ENCODE measurements around the gene SUGCT.

SUGCT gene

GRCh38 chr7:40700653-40701421, 566.0 kb downstream of the SUGCT start:
- DNase-seq, result no peak

GRCh38 chr7:40701836-40702551, 567.2 kb downstream of the SUGCT start:
- no peak for DNase-seq

- no peak for DNase-seq
These were observed 569.4 kb downstream of the SUGCT start for GRCh38 chr7:40704172-40704571.

- DNase-seq, result no peak
These were observed 572.0 kb downstream of the SUGCT start for GRCh38 chr7:40706829-40707228.

DNA sequence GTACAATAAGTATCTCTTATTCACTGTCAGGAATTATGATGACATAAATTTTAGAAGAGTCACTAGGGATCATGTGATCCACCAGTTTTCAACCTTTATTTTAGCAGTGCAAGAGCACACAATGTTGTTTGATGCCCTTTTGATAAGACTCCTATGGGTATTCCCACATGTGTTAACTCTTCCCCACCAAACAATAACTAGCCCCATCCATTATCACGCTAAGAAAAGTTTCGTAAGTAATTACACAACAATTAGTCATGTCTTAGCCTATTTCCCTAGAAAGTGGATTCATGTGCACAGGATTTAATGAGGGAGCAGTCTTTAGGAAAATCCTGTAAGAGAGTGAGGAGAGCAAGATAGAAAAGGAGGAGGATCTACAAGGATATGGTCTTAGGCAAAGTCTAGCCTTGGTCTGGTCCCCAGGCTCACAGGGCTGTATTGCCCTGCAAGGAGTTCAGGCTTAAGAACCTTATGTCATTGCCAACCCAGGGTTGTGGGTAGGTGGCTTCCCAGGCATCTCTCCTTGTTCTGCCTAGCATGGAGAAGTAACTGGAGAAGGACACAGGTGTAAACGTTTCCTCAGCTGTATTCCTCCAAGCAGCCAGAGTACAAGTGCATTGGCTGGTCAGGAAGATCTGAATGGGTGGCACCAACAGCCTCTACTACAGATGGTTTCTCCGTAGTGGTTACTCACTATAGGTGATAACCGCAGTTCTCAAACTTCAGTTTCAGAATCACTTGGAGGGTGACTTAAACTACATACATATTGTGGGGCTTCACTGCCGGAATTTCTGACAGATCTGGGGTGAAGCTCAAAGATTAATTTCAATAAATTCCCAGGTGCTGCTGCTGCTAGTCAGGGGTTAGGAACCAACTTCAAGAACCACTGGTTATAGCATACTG, 574.5 kb downstream of the SUGCT start:
- no peak for DNase-seq

DNA sequence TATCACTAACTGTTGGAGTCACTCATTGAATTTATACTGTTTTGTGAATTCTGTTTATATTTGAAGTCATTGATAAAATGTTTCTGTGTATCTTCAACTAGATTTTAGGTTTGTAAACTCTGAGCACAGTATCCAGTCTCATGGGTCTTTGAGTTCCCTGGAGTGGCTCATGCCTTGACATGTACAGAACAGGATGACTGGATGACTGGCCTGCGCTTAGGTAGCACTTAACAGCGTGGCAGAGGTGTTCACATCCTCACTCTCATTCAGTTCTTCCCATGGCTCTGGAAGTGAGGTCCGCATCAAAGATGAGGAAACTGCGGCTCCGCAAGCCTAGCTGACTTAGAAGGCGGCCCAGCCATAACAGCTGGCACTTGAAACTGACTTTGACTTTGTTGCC, 576.9 kb downstream of the SUGCT start:
- no peak for DNase-seq

DNA sequence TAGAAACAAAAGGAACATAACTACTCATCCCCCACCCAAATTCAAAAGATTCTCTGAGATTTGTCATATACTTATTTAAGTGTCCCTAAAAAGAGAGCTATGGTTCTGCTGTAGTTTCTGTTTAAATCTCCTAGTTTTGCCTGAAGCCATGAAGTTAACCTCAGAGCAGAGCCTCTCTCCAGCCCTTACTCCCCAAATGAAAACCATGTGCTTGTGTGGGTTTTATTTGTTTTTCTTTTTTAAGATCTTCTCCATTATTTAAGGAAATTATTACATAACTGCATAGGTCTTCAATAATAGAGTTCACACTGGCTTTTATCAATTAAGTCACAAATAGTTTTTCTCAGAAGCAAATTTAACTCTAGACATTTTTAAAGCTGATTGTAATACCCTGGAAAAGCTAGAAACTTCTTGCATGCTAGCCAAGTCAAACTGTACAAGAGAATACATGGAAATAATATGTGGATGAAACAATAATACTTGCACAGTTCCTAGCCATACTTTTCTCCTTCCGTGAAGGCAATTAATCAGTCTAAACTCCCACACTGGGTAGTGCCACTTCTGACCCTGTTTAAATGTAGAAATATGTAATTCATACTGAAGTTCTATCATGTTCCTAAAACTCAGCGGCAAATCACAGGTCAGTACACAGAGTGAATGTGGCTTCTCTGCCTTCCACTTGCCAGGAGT, 579.7 kb downstream of the SUGCT start:
- DNase-seq, result no peak

GRCh38 chr7:40715053-40715430, 580.2 kb downstream of the SUGCT start:
- DNase-seq, result no peak

DNA sequence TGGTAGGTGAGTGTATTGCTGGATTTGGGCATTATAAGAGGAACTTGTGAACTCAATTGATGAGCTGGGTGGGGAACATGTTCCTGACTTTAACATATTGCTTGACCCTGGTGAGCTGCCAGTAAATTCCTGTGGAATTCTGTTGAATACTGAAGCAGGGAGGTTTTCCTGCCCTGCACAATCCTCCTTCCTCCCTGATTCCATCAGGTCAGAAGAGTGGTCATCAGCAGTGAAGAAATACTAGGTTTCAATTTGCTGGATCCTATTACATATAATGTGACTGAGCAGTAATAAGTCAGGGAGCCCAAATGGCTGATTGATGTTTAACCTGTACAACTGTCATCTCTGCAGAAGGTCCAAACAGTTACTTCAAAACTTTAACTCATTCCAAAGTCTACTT, 581.2 kb downstream of the SUGCT start:
- DNase-seq, result no peak

GRCh38 chr7:40717242-40717641, 582.4 kb downstream of the SUGCT start:
- DNase-seq, result no peak

DNA sequence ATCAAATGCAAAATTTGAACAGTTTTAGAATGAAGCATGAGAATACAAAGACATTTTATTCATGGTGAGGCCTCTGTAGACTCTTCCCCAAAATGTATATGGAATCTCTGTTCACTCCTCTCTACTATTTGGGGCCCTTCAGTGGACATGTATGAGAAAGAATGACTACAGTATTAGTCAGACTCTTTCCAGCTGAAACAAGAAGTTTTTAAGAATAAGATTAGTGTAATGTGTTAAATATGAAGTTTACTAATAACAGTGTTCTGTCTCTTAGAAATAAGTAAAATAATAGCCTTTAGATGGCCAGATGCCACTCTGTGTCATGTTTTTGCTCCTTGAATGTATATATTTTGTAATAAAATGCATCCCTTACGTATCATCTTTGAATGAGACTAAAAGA, 585.6 kb downstream of the SUGCT start:
- no peak for DNase-seq

GRCh38 chr7:40721342-40721949, 586.6 kb downstream of the SUGCT start:
- no peak for DNase-seq

DNA sequence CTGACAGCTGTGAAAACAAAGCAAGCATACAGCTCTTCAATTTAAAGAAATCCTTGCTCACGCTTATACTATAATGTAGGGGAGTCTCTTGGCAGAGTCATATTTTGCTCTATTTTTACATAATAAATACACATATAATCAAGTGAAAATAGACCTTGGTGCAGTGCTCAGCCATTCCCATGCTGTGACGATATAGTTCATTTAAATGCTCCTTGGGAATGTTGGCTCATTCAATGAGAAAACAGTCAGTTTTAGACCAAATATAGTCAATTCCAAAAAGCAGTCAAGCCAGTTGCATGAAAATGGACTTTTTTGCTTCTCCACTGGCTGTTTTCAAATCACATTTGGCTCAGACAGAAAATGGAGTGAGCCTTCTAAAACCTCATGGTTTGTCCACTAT, 587.4 kb downstream of the SUGCT start:
- no peak for DNase-seq

DNA sequence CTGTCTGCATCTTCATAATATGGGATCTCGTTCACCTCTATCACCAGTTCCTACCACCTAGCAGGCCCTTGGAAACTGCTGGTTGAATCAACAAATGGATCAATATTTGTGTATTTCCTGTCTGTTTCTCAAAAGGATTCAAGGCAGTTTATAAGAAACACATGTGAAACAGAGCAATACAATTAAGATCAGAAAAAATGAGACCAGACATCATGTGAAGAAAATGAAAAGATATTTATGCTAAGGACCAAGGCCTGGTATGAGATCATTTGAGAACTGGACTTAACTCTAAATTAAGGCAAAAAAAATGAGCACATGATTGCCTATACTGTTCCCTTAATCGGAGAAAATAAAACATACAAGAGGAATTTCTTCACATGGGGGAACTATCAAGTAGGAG, 589.0 kb downstream of the SUGCT start:
- no peak for DNase-seq

- no peak for DNase-seq
These were observed 591.8 kb downstream of the SUGCT start for GRCh38 chr7:40726559-40726958.

- DNase-seq, result no peak
These were observed 598.3 kb downstream of the SUGCT start for GRCh38 chr7:40733114-40733513.

- DNase-seq, result no peak
These were observed 598.8 kb downstream of the SUGCT start for GRCh38 chr7:40733578-40733977.

GRCh38 chr7:40739257-40739656, 604.5 kb downstream of the SUGCT start:
- DNase-seq, result no peak

DNA sequence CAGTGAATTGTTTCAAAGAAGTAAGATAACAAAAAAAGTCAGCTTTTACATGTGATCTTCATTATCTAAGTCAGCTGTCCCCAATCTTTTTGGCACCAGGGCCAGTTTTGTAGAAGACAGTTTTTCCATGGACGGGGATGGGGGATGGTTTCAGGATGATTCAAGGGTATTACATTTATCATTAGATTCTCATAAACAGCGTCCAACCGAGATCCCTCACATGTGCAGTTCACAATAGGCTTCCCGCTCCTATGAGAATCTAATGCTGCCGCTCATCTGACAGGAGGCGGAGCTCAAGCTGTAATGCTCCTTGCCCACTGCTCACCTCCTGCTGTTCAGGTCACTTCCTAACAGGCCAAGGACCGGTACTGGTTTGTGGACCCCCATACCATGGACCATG, 607.5 kb downstream of the SUGCT start:
- no peak for DNase-seq

GRCh38 chr7:40746841-40747556, 612.2 kb downstream of the SUGCT start:
- no peak for DNase-seq

- DNase-seq, result no peak
These were observed 613.1 kb downstream of the SUGCT start for GRCh38 chr7:40747856-40748255.

- no peak for DNase-seq
These were observed 615.1 kb downstream of the SUGCT start for GRCh38 chr7:40749877-40750276.

Data from CD4-positive, alpha-beta T cell treated with Interleukin-15 for 1 hour (primary cell).